Stimulated activated CD4-positive, alpha-beta T cell treated with anti-CD3 and anti-CD28 coated beads, Interleukin-4, amount 100 ng/mL, for 24 hours (primary cell): Measurements from ENCODE around the gene CALML3.

ENCODE experiments used
- DNase-seq: peaks from one replicate; pipeline ENCODE4 v3.0.0-alpha.2; 2020

CALML3 gene

GRCh38 chr10:5528989-5529701 is 4.4 kb downstream of the CALML3 start:
- no peak for DNase-seq

DNA sequence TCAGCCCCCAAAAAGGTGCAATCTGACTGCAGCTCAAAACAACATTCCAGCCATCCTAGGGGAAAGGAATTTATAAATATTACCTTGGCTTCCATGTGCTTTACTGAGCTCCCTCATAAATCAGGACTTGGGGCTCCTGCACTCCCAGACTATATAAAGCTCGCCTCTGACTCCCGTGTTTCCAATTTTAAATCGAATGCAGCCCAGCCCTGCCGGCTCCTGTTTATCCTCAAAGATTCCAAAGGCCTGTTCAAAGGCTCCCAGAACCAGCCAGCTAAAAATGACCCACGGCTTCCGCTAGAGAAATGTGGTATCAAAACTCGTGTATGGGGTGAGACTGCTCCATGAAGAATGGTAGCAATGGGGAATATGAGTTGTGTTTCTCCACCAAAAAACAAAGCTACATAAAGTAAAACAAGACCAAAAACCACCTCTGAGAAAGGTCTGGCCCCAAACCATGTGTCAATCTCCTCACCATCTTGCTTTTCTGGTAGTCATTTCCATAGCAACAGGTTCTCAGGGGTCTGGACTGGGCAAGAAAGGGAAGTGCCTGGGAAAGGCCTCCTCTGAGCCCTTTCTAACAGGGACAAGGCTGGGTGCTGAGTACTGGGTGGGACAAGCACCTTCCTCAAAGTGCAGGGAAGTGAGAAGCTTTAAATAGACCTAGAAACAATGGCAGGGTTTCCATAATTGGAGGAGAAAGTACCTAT is 5.1 kb downstream of the CALML3 start:
- no peak for DNase-seq

- DNase-seq, result no peak
Measured at GRCh38 chr10:5530412-5530806, 5.6 kb downstream of the CALML3 start.

DNA sequence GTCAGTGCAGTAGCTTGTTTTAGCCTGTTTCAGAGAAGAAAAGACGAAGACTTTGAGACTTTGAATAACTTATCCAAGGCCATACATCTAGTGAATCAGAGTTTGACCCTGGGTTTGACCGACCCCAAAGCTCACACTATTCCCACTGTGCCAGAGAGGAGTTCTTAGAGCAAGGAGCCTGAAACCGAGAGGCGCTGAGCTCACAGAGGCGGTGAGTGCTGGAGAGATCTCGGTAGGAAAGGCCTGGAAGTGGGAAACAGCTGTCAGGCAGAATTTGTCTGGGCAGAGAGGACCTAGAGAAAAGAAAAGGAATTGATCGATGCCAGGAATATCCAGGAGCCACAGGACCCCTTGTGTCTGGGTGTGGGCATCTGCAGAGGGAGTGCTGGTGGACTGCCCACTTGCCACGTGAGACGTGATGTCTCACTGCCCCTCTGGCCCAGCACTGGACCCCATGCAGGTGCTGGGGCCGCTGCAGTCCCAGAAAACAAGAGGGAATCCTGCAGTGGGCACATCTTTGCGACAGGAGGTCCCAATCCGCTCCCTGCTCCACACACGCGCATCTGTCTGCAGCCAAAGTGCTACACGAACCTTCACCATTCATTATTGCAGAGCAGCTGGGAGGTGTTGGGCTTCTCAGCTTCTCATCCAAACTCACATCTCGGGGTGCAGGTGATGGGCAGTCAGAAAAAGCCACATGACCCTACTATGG is 6.2 kb downstream of the CALML3 start:
- no peak for DNase-seq

GRCh38 chr10:5531558-5532306 is 7.0 kb downstream of the CALML3 start:
- no peak for DNase-seq

DNA sequence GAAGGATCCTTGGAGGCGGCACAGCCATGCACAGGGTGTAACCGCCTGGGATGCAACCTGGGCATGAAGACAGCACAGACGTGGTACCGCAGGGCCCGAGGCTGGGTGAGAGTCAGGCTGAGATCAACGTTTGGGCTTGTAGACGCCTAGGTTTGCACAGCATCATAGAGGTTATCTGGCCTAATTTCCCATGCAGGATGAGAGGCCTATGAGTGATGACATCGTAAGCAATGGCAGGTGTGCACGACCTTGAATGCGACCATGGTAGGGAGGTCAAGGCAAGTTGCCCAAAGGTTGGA is 7.5 kb downstream of the CALML3 start:
- no peak for DNase-seq

DNA sequence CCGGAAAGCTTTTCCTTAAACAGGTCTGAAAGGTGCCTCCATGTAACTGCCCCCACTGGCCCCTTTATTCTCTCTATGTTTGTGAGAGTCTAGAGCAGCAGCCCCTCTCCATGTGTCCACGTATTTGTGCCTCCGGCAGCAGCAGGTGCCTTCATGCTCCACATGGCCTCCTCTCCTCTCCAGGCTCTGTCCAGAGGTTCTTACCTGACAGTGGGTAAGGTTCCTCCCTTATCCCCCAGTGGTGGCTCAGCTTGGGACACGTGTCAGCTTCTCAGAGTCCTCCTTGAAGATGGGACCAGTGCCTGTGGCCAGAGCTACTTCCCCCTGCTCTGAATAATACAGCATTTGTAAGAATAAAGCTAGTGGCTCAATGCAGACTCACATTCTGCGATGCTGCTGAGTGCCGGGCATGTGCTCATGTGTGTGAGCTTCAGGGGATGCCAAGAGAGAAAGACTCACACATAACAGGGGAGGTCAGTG is 7.9 kb downstream of the CALML3 start:
- DNase-seq, result no peak

DNA sequence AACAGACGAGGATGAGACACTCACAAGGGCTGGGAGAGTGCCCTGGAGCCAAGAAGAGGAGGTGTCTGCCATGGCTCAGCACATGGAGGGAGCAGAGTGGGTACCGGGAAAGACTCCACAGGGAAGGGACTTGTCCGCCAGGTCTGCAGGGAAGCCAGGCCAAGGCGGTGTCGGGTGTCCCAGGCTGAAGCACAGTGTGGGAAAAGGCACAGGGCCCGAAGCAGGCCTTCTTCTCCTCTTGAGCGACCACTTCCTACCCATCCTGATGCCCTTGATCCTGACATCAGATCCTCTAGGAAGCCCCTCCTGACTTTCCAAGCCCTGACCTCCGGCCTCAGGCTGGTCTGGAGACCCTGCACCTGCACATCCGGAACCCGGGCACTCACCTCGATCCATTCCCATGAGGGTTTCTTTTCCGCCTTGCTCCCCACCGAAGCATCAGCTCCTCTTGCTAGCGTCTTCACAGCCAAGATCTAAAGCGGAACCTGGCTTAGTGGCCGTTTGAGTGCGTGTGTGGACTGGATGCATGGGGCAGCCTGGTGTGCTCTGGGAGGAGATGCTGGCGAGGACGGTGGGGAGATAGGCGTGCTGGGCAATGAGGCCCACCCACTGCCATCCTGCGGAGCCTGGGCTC is 8.5 kb downstream of the CALML3 start:
- DNase-seq, result no peak

DNA sequence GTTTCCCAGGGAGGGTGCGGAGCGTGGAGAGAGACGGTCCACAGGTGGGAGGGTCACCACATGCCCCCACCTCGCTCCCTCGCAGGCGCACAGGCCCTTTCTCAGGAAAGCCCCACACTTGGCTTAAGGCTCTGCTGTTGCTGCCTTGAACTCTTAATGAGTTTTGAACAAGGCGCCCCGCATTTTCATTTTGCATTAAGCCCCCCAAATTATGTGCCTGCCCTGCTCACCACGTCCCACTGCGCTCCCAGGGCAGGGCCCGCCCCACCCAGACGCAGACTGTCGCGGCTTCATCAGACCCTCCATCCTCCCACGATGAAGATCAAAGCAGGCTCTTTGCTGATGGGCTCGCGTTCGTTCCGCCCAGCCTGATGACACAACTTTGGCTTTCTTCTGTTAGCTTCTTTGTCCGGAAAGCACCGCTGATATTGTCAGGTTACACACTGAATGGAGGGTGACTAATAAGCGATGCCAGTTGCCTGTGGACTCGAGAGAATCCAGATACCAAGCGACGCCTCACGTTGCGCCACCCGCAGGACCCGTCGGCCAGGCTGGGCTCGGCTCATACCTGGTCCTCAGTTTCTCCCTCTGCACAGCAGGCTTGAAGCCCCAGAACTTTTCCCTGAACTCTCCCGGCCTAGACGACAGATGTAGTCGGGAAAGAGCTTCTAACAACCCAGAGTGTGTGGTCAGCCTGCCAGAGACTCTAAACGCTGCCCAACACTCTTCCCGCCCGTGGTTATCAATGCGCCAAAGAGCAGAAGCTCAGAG is 9.5 kb downstream of the CALML3 start:
- DNase-seq, result no peak

DNA sequence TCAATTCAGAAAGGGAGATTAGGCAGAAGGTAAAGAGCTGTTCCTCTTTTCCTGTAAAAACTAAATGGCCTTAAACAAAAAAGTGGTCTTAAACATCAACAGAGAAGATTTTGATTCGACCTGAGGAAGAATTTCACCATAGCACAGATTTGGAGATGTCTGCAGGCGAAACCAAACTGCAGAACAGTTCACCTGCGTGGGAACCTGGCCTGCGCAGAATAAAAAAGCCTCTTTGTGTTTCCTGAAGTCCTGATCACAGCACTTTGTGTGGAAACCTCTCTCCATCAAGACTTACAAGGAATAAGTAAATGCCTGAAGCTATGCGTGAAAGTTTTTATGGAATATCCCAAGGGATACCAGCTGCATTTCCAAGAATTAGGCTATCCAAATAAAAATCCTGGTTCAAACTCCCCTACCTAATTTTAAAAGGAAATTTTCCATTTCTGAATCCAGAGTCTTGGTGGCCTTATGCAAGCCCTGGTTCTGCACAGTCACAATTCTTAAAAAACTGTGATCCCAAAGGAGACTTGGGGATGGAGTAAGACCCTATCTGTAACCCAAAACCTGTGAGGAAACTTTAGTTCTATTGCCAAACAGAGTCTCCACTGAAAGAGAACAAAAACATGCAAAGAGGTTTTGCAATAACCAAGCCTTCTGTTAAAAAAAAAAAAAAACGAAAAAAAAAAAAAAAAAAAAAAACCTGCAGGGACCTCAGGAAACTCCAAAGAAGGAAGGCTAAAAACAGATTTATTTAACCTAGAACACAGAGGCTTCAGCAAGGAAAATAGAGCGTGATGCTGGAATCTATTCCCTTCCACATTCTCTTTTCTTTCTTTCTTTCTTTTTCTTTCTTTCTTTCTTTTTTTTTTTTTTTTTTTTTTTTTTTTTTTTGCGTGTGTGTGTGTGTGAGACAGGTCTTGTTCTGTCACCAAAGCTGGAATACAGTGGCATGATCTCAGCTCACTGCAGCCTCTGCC is 10.4 kb downstream of the CALML3 start:
- DNase-seq, result no peak

DNA sequence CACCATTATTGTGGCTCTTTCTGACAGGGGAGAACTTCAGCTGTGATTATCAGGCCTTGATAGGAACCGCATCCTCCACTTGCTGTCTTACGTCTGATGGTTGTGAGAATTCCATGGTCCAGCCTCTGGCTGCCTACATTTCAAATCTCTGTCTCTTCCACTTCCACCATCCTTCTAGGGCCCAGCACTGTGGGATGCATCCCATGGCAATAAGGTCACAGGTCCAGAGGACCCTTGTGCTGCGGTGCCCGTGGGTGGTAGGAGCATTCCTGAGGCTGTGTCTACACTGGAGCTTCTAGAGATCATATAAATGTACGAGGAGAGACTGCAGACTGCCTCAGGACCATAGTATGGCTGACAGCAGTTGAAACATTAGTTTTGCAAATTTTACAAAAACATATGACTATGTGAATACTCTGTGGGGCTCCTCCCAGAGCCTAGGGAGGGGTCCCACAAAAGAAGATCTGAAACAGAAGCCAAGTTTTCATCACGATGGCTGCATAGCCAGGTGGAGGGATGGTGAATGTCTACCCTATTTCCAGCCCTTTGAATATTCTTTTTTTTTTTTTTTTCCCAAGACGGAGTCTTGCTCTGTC is 11.8 kb downstream of the CALML3 start:
- no peak for DNase-seq

GRCh38 chr10:5537684-5538083 is 12.9 kb downstream of the CALML3 start:
- DNase-seq, result no peak

DNA sequence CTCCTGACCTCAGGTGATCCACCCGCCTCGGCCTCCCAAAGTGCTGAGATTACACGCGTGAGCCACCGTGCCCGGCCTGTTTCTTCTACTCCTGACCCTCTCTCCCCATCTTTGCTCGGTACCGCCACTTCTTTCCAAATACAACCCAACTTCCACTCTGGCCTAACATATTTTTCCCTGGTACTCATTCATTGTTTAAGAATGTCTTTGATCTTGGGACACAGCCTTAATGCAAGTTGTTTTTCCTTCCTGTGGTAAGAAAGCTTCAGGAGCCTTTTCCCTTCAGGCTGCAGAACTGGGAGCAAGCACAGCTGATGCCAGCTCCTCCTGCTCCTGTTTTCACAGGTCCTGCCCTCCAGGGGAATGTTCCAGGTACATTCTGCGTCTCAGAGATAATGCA is 13.7 kb downstream of the CALML3 start:
- no peak for DNase-seq

- DNase-seq, result no peak
Measured at GRCh38 chr10:5538892-5539651, 14.3 kb downstream of the CALML3 start.

GRCh38 chr10:5540080-5540479 is 15.3 kb downstream of the CALML3 start:
- no peak for DNase-seq

GRCh38 chr10:5540891-5541290 is 16.1 kb downstream of the CALML3 start:
- DNase-seq, result no peak

- DNase-seq, result no peak
Measured at GRCh38 chr10:5542100-5542499, 17.3 kb downstream of the CALML3 start.

DNA sequence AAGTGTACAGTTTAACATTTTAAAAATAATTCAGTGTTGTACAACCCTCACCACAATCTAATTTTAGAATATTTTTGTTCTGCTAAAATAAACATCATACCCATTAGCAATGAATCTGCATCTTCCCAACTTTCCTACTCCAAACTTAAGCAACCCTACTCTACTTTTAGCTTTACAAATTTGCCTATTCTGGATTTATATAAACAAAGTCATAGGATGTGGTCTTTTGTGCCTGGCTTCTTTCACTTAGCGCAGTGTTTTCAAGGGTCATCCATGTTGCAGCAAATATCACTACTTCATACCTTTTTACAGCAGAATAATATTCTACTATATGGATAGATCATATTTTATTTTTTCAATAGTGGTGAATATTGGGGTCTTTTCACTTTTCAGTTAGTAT is 18.9 kb downstream of the CALML3 start:
- DNase-seq, result no peak

DNA sequence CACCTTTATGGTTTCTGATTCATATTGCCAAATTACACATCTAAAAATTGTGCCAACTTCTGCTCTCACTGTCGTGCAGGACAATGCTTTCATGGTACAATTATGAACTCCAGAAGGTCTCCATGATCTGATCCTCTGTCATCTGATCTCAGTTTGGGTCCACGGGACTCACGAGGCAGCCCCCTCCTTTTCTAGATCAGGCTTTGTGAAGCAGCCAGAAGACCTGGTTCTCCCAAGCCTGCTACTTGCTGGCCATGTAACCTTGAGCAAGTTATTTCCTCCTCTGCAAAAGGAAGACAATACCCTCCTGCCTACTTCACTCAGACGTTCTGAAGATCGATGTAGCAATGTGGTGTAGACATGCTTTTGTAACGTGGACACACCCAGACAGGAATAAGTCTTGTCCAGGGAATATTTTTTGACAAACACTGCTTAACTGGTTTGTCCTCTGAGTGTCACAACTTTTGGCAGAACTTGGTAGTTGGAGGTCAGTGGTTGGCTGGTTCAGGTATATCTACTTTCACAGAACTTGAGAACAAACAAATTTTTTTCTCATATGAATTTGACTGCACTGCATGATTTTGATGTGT is 19.6 kb downstream of the CALML3 start:
- no peak for DNase-seq
